ENCODE data around the gene LDLRAD4.

The LDLRAD4 gene

DNA sequence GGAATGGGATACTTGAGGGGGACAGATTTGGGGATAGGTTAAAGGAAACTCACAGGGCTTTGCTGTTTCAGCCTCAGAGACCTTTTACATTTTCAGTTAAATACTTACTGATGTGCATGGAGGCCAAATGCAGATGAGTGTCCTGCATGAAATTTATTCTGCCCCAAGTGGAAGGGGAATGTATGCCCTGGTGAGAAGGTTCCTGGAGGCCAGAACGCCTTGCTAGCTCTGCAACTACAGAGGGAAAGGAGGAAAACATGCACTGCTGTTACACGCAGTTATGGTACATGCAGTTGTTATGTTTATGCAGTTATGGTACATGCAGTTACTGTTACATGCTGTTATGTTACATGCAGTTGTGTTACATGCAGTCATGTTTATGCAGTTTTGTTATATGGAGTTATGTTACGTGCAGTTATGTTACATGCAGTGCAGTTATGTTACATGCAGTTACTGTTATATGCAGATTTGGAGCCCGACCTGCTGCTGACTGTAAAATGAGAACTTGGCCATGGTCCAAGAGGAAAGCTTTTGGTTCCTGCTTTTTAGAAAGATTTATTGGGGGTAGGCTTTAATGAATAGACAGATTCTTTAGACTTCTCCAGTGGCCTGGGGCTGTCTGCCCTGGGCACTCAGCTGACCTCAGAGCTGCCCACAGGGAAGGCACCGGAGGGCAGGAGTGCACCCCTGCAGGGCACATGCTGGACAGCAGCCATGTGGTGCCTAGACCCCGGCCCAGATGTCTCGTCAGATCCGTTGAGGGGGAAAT lies 84.1 kb downstream of the LDLRAD4 start:
- Histone ChIP-seq H3K9me3 (ENCODE audit: insufficient read depth, low read length, severe bottlenecking) (no peaks in the 10 kb centered on the region), H4K20me1 (ENCODE audit: insufficient read depth, low read length) (peaks cover 16% of the 10 kb centered on the region), H3K9ac (ENCODE audit: low read depth, low read length) (no peak overlapping the region), H3K79me2 (ENCODE audit: insufficient read depth, low read length) (peaks cover 26% of the 10 kb centered on the region), H3K27ac (ENCODE audit: low read length) (no peak overlapping the region), H3K36me3 (ENCODE audit: insufficient read depth, low read length) (peaks cover 8% of the 10 kb centered on the region; the same call in 1 of the 2 replicates), H3K4me3 (ENCODE audit: low read depth in 1 of 2, low read length in 2 of 2) (no peak overlapping the region), H3K4me1 (ENCODE audit: insufficient read depth, low read length) (no peaks in the 10 kb centered on the region), H3K4me2 (ENCODE audit: insufficient read depth, low read length) (no peak overlapping the region), H3K27me3 (ENCODE audit: insufficient read depth, low read length, poor library complexity) (no peaks in the 10 kb centered on the region), H2AFZ (ENCODE audit: low read depth, low read length) (no peak overlapping the region)
- no peak for DNase-seq
- no peak for TF ChIP-seq EZH2 (IDR thresholded peaks at IDR 0.05; ENCODE audit: borderline replicate concordance, low read depth, low read length, severe bottlenecking)
- TF ChIP-seq, protein P1, sequence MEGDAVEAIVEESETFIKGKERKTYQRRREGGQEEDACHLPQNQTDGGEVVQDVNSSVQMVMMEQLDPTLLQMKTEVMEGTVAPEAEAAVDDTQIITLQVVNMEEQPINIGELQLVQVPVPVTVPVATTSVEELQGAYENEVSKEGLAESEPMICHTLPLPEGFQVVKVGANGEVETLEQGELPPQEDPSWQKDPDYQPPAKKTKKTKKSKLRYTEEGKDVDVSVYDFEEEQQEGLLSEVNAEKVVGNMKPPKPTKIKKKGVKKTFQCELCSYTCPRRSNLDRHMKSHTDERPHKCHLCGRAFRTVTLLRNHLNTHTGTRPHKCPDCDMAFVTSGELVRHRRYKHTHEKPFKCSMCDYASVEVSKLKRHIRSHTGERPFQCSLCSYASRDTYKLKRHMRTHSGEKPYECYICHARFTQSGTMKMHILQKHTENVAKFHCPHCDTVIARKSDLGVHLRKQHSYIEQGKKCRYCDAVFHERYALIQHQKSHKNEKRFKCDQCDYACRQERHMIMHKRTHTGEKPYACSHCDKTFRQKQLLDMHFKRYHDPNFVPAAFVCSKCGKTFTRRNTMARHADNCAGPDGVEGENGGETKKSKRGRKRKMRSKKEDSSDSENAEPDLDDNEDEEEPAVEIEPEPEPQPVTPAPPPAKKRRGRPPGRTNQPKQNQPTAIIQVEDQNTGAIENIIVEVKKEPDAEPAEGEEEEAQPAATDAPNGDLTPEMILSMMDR (IDR thresholded peaks at IDR 0.05; ENCODE audit: borderline replicate concordance, extremely low read depth, low read length, poor library complexity, severe bottlenecking) = no peak
- ATAC-seq (ENCODE audit: insufficient read depth, low read depth) = no peak

DNA sequence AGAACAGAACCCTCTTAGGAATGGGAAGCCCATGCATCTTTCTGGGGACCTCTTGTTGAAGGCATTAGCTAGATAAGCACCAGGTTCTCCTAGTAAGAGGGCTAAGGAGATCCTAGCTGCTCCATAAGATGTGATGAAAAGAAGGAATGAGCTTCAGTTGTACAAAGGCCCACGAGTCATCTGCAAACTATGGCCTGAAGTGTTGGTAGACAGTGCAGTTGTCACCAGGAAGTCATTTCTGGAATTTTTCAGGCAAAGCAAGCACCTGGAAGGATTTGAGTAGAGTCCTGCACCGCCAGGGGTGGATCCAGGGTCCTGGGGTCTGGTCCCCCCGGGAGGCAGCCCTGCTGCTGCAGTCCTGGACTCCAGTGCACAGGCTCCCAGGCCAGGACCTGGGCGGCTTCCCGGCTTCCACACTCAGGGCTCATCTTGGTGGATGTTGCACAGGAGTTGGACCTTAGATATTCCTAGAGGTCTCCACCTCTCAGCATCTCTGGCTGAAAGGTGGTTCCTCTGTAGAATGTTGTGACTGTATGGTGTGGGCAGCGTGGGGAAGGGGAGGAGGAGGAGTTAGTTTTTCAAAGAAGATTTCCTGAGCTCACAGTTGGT lies 85.3 kb downstream of the LDLRAD4 start:
- Histone ChIP-seq H3K4me1 (ENCODE audit: insufficient read depth, low read length) (no peaks in the 10 kb centered on the region; the same call in 1 of the 2 replicates), H3K9me3 (ENCODE audit: insufficient read depth, low read length, severe bottlenecking) (no peaks in the 10 kb centered on the region), H3K4me3 (ENCODE audit: low read depth in 1 of 2, low read length in 2 of 2) (no peak overlapping the region), H3K9ac (ENCODE audit: low read depth, low read length) (no peak overlapping the region), H4K20me1 (ENCODE audit: insufficient read depth, low read length) (peaks cover 4% of the 10 kb centered on the region; the same call in 1 of the 2 replicates), H3K79me2 (ENCODE audit: insufficient read depth, low read length) (peaks cover 14% of the 10 kb centered on the region), H3K27me3 (ENCODE audit: insufficient read depth, low read length, poor library complexity) (no peaks in the 10 kb centered on the region), H3K36me3 (ENCODE audit: insufficient read depth, low read length) (no peaks in the 10 kb centered on the region; the same call in 1 of the 2 replicates), H3K27ac (ENCODE audit: low read length) (no peak overlapping the region), H3K4me2 (ENCODE audit: insufficient read depth, low read length) (no peak overlapping the region), H2AFZ (ENCODE audit: low read depth, low read length) (no peak overlapping the region)
- DNase-seq (no peak), ATAC-seq (ENCODE audit: insufficient read depth, low read depth) (no peak)
- TF ChIP-seq, protein P1 (IDR thresholded peaks at IDR 0.05; ENCODE audit: borderline replicate concordance, extremely low read depth, low read length, poor library complexity, severe bottlenecking) = no peak
- no peak for TF ChIP-seq EZH2 (IDR thresholded peaks at IDR 0.05; ENCODE audit: borderline replicate concordance, low read depth, low read length, severe bottlenecking)

DNA sequence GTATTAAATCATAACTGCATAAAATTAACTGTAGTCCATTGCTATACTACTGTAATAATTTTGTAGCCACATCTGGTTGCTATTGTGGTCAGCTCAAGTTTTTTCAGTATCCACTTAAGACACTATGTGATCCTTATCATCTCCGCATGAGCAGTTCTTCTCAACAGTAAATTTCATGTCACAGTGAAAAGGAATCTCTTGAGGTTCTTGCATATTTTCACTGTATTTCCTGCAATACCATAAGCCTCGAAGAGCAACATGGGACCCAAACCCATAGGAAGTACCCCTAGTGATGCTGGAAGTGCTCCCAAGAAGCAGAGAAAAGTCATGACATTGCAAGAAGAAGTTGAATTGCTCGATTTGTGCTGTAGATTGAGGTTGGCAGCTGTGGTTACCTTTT lies 86.7 kb downstream of the LDLRAD4 start:
- DNase-seq = no peak
- no peaks in the 10 kb centered on the region; the same call in 1 of the 2 replicates for H3K4me1 ChIP-seq (ENCODE audit: insufficient read depth, low read length)
- H3K27ac ChIP-seq (ENCODE audit: low read length) = no peak overlapping the region
- no peaks in the 10 kb centered on the region for H3K27me3 ChIP-seq (ENCODE audit: insufficient read depth, low read length, poor library complexity)
- no peaks in the 10 kb centered on the region; the same call in 1 of the 2 replicates for H3K36me3 ChIP-seq (ENCODE audit: insufficient read depth, low read length)
- peaks cover 21% of the 10 kb centered on the region for H3K79me2 ChIP-seq (ENCODE audit: insufficient read depth, low read length)
- ATAC-seq (ENCODE audit: insufficient read depth, low read depth) = no peak
- no peak overlapping the region for H3K4me3 ChIP-seq (ENCODE audit: low read depth in 1 of 2, low read length in 2 of 2)
- no peak overlapping the region for H3K9ac ChIP-seq (ENCODE audit: low read depth, low read length)
- H3K9me3 ChIP-seq (ENCODE audit: insufficient read depth, low read length, severe bottlenecking) = no peaks in the 10 kb centered on the region
- H3K4me2 ChIP-seq (ENCODE audit: insufficient read depth, low read length) = no peak overlapping the region
- peaks cover 2% of the 10 kb centered on the region; the same call in 1 of the 2 replicates for H4K20me1 ChIP-seq (ENCODE audit: insufficient read depth, low read length)
- no peak for TF ChIP-seq EZH2 (IDR thresholded peaks at IDR 0.05; ENCODE audit: borderline replicate concordance, low read depth, low read length, severe bottlenecking)
- TF ChIP-seq, protein P1 (IDR thresholded peaks at IDR 0.05; ENCODE audit: borderline replicate concordance, extremely low read depth, low read length, poor library complexity, severe bottlenecking) = no peak
- no peak overlapping the region for H2AFZ ChIP-seq (ENCODE audit: low read depth, low read length)

Measured in DND-41 (cell line).